Sigmoid colon (tissue), 4 donors: Measurements from ENCODE around the gene OTOP3.

Experiments used
- EP300 ChIP-seq, 4 donors: sonication (generic); formaldehyde crosslinking; IDR thresholded peaks; one replicate each; pipeline ENCODE4 v1.6.1; 2017; ENCODE audit warnings: antibody characterized with exemption in 4 of 4
- TF ChIP-seq, protein P1 (sequence below), 4 experiments: fragments of 450-650 bp in 3 of 4; fragments of 200-600 bp in 1 of 4; IDR thresholded peaks; one replicate each; pipeline ENCODE4 v1.5.1; 2016 to 2019; ENCODE audit warnings: antibody characterized with exemption in 4 of 4, mild to moderate bottlenecking in 3 of 4, moderate library complexity in 2 of 4

DNA sequence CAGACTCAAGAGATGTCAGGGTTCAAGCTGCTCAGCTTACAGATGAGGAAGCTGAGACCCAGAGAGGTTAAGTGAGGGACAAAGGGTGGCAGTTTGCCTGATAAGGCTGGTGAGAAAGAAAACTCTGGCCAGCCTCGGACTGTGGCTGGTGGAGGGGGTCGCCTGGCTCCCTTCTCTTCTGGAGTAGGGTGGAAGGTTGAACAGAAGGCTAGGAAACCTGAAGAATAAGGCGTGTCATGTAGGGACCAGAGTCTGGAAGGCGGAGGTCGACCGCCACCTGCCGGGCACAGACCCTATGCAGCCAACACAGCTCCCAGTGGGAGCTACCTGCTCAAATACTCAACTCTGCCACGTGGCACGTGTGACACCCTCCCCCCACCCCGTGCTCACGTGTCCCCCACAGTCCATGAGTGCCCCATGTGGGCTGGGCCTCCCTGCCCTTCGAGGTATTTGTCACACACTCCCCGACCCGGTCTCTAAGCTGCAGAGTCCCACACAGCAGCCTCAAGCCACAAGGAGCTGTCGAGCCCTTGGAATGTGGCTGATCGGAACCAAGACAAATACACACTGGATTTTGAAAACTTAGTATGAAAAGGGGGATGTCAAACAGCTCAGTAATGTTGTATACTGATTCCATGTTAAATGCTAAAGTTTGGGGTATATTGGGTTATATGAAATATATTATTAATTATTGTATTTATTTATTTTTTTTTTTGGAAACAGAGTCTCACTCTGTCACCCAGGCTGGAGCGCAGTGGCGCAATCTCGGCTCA is 25.1 kb downstream of the OTOP3 start:
- no peak for TF ChIP-seq EP300 (IDR thresholded peaks at IDR 0.05)
- TF ChIP-seq, protein P1, sequence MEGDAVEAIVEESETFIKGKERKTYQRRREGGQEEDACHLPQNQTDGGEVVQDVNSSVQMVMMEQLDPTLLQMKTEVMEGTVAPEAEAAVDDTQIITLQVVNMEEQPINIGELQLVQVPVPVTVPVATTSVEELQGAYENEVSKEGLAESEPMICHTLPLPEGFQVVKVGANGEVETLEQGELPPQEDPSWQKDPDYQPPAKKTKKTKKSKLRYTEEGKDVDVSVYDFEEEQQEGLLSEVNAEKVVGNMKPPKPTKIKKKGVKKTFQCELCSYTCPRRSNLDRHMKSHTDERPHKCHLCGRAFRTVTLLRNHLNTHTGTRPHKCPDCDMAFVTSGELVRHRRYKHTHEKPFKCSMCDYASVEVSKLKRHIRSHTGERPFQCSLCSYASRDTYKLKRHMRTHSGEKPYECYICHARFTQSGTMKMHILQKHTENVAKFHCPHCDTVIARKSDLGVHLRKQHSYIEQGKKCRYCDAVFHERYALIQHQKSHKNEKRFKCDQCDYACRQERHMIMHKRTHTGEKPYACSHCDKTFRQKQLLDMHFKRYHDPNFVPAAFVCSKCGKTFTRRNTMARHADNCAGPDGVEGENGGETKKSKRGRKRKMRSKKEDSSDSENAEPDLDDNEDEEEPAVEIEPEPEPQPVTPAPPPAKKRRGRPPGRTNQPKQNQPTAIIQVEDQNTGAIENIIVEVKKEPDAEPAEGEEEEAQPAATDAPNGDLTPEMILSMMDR (IDR thresholded peaks at IDR 0.05) = no peak
